NT2/D1 (cell line): ENCODE data around the gene TFIP11.

Source experiments
- YY1 ChIP-seq: IDR thresholded peaks from 2 replicates; pipeline ENCODE4 v1.6.1; 2011; ENCODE audit not compliant: insufficient read length, insufficient read depth
- ZNF274 ChIP-seq: IDR thresholded peaks from 2 replicates; pipeline ENCODE4 v1.6.1; 2011; ENCODE audit warnings: mild to moderate bottlenecking, low read depth, low read length

- TF ChIP-seq ZNF274 (no peak), YY1 (no peak)
Observed at GRCh38 chr22:26522592-26522991, 10.3 kb upstream of the TFIP11 start.
